GM12873 (cell line): ENCODE measurements around the gene FBXO15.

Experiments used
- TF ChIP-seq, protein P1 (sequence below): IDR thresholded peaks from 2 replicates; pipeline ENCODE4 v1.5.1; 2012; ENCODE audit warnings: low read depth, mild to moderate bottlenecking, moderate library complexity, low read length, control low read depth; ENCODE audit not compliant: insufficient read depth; ENCODE audit errors: missing control alignments

FBXO15 gene, protein sequence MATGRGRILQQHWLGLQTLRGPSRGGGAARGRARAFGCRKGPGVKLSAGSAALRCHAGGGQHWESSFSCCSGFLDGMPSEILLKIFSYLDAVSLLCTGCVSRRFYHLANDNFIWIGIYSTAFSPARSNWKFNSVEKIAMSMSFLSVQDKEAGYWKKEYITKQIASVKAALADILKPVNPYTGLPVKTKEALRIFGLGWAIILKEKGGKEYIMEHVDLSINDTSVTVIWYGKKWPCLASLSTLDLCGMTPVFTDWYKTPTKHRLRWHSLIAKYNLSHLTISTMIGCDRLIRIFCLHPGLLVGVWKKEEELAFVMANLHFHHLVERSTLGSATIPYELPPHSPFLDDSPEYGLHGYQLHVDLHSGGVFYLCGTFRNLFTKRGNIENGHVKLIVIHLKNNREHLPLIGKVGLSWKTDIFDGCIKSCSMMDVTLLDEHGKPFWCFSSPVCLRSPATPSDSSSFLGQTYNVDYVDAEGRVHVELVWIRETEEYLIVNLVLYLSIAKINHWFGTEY

DNA sequence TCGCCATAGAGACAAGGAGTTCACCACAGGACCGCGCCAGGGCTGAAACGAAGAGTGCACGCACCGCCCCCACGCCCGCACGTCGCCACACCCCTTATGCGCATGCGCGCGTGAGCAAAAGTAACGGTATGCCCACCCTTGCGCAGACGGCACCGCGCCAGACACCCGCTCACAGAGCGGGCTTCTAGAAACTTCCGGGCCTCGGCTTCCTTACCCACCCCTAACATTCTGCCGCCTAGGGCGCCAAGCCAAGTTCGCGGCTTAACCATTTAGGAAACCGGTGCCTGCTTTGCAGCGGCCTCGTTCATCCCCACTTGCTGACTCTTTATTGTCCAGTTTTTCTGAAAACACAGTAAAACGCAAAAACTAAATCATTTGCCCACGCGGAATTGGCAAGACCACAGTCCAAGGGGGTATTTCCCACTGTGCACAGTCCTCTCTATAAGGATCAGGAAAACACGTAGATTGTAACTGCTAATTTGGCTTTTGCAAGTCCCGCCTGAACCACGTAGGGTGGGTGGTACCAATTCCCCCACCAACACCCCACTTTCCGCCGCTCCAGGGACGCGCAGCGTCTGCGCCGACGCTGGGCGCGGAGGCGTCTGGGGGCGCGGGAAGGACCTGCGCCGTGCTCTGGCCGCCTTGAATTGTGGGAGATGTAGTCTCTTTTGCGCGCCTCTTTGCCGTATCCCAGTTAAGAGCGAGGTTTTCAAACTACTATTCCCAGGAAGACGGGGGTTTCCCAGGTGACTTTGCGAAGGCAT, at the start of gene FBXO15, which contains the start of gene TIMM21:
Gene FBXO15 (minus strand): TSS at position 56 of the 764 bp plus-strand sequence. CDS start 49 bp downstream, at position 7.
Gene TIMM21 (plus strand): TSS at position 745 of the 764 bp plus-strand sequence. CDS start 286 bp downstream, outside the sequence.
- TF ChIP-seq, protein P1, sequence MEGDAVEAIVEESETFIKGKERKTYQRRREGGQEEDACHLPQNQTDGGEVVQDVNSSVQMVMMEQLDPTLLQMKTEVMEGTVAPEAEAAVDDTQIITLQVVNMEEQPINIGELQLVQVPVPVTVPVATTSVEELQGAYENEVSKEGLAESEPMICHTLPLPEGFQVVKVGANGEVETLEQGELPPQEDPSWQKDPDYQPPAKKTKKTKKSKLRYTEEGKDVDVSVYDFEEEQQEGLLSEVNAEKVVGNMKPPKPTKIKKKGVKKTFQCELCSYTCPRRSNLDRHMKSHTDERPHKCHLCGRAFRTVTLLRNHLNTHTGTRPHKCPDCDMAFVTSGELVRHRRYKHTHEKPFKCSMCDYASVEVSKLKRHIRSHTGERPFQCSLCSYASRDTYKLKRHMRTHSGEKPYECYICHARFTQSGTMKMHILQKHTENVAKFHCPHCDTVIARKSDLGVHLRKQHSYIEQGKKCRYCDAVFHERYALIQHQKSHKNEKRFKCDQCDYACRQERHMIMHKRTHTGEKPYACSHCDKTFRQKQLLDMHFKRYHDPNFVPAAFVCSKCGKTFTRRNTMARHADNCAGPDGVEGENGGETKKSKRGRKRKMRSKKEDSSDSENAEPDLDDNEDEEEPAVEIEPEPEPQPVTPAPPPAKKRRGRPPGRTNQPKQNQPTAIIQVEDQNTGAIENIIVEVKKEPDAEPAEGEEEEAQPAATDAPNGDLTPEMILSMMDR, result no peak

DNA sequence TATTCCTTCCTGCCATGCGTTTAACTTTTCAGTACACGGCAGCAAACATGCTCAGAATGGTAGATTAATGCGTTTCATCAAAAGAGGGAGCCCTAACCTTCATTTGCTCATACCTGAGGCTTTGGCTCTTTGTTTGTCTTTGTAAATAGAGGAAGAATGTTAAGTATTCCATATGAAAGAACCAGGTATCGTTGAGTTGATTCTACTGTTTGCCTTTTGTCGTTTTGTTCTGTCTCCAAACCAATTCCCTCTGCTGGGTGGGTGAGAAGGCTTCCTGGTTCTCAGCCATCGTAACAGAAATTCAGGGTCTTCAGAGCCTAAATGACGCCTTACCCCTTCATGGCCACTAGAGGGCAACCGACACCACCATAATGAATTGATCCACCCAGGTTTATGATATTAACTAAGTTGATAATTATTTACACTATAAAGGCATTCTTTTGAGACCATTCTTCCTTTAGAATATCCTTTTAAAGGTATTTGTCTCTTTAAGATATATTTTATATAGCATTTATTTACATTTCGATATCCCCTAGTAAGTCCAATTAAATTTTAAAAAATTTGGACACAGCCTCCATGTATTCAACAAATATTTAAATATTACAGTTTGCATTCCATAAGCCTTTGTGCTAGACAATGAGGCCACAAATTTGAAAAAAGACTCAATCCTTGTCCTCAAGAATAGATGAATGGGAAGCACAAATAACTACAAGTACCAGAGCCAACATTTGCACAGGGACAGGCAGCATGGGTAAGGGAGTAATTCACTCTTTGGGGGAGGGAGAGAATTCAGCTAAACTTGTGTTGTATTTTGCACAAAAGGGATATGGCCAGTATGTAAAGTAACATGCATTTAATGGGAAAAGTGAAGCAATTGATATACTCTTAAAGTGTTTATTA, 48.8 kb upstream of the FBXO15 start:
- TF ChIP-seq, protein P1, result peak; percentile 75

DNA sequence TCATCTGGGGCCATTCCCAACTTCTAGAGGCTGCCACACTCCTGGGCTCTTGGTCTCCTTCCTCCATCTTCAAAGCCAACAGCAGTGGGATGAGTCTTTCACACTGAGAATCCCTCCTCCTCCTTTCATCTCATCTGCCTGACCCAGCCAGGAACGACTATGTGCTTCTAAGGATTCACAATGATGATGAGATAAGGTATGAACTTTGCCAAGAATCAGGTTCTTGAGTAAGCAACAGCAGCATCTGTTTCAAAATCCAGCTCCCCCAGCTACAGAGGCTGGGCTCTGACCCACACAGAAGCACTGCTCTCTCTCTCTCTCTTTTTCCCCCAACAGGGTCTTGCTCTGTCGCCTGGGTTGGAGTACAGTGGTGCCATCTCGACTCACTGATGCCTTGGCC, 47.1 kb upstream of the FBXO15 start:
- TF ChIP-seq, protein P1, result no peak

GRCh38 chr18:74191577-74191976, 43.9 kb upstream of the FBXO15 start:
- TF ChIP-seq, protein P1, result no peak

GRCh38 chr18:74190086-74190485, 42.5 kb upstream of the FBXO15 start:
- TF ChIP-seq, protein P1, result no peak

DNA sequence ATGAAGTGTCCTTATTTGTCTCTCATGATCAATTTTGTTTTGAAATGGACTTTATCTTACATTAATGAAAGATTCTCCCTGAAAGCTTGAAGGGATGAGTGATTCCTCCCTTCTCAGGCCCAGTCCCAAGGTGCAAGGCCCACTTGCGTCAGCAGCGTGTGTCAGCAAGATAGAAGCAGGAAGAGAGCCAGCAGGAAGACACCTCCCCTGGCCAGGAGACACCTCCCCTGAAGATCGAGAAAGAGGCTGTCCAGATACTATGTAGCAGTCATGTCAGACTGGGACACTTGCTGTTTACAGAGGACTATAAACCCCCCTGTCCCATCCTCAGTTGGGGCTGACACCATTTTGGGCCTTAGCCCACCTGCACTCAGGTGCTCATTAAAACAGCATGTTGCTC, 39.0 kb upstream of the FBXO15 start:
- TF ChIP-seq, protein P1, result no peak

DNA sequence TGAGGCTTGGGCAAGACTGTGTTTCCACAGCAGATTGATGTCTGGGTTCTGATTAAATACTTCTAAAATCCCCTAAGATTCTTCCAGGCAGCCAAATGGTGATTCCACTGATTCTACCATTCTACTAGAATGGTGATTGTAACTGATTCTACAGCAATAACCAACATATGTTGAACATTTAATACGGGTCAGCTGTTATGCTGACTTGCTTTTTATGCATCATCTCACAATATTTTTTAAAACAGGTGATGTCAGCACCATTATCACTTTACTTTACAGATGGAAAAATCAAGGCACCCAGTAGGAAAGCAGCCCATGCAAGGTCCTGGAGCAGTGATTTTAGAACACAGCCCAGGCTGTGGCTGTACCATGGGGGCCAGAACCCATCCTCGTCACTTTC, 38.2 kb upstream of the FBXO15 start:
- TF ChIP-seq, protein P1, result no peak
